ENCODE data around the gene YRDC.

The YRDC gene

DNA sequence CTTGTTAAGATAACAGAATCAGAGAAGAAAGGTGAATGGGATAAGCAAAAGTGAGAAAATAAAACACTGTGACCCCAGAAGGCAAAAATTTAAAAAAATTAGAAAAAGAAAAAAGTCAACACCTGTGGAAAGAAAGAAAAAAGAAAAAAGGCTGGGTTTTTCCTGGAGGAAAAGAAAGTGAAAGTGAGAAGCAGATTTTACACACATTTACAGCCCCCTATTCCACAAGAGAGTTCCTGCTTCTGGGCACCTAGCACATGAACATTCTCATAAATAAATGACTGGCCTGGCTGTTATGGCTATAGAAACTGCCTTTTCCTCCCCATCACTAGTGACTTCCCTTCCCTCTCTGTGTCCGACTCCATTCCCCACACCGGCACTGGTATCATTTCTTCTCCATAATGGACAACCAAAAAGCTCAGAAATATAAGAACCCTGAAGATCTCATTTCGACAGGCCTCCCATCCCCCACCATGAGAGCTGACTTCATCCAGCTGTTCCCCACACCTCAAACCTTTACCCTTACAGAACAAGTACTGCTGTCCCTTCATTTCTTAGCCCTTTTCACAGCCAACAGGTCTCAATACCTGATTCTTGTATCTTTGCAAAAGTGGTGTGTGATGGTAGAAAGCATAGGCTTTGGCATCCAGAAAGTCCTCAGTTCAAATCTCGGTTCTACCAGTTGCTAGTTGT lies 38.8 kb upstream of the YRDC start:
- TF ChIP-seq, protein P1, sequence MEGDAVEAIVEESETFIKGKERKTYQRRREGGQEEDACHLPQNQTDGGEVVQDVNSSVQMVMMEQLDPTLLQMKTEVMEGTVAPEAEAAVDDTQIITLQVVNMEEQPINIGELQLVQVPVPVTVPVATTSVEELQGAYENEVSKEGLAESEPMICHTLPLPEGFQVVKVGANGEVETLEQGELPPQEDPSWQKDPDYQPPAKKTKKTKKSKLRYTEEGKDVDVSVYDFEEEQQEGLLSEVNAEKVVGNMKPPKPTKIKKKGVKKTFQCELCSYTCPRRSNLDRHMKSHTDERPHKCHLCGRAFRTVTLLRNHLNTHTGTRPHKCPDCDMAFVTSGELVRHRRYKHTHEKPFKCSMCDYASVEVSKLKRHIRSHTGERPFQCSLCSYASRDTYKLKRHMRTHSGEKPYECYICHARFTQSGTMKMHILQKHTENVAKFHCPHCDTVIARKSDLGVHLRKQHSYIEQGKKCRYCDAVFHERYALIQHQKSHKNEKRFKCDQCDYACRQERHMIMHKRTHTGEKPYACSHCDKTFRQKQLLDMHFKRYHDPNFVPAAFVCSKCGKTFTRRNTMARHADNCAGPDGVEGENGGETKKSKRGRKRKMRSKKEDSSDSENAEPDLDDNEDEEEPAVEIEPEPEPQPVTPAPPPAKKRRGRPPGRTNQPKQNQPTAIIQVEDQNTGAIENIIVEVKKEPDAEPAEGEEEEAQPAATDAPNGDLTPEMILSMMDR (IDR thresholded peaks at IDR 0.05) = no peak

DNA sequence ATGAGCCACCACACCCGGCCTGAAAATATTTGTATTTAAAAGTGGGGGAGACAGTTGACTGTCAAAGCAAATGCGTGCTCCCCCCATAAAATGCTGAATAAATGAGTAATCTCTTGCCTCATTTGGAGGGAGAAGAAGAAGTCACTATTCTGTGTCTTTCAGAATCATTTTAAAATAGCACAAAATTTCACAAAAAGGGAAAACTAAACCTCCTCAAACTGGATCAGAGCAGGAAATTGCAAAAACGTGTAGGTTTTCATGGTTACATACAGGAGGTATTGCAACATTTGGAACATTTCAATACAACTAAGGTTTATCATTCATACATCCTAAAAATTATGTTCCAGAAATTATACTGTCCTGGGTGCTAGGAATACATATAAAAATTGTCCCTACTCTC lies 37.8 kb upstream of the YRDC start:
- TF ChIP-seq, protein P1 (IDR thresholded peaks at IDR 0.05) = no peak

DNA sequence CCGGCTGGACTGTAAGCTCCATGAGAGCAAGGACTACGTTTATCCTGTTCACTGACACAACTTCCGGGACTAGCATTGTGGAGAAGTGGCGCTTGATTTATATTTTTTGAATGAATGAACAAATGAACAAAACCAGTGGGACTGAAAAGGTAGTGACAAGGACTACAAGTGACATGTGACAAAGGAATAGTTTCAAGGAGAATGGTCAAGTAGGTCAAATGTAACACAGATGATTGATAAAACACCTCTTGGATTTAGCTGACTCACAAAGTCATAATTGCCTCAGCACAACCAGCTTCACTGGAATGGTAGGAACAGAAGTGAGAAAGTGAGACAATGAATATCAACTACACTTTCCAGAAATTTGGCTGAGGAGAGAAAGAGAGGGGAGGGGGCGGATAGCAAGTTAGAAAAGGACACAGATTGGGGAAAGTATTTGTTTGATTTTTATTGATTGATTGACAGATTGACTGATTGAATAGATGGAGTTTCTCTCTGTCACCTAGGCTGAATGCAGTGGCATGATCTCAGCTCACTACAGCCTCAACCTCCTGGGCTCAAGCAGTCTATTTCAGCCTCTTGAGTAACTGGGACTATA lies 37.1 kb upstream of the YRDC start:
- TF ChIP-seq, protein P1 (IDR thresholded peaks at IDR 0.05) = no peak

DNA sequence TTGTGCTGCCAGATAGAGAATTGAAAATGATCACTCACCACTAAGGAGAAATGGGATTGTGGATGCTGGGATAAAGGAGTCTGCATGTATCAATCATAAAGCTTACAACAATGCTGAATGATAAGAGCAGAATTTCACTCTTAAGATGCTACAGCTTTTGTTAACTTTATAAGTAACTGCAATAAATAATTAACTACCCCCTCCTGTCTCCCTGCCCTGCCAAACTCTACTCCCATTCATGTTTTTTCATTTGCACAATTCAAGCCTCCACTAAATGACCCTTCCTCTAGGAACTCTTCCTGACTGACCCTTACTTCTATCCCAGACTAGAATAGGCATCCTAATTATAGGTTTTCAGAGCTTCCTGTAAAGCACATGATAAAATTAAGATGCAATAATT lies 36.5 kb upstream of the YRDC start:
- TF ChIP-seq, protein P1 (IDR thresholded peaks at IDR 0.05) = no peak

DNA sequence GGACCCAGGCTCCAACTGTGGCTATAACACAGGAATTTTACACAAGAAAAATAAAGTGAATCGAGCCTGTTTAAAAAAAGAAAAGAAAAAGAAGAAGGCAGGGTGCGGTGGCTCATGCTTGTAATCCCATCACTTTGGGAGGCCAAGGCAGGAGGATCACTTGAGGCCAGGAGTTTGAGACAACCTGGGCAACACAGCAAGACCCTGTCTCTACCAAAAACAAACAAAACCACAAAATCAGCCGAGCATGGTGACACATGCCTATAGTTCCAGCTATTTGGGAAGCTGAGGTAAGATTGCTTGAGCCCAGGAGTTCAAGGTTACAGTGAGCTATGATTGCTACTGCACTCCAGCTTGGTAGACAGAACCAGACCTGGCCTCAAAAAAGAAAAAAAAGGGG lies 33.6 kb upstream of the YRDC start:
- TF ChIP-seq, protein P1 (IDR thresholded peaks at IDR 0.05) = no peak

DNA sequence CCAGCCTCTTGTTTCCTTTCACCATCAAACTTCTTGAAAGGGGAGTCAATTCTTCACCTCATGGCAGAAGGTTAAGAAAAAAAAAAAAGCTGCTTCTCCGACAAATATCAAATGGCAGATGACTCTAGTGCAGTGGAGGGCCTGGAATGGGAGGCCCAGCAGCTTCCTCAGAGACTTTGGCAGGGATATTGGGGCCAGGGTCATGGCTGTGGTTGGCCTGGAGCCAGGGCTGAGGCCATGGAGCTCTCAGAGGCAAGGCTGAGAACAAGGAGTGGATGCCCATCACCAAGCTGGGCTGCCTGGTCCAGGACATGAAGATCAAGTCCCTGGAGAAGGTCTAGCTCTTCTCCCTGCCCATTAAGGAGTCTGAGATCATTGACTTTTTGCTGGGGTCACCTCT lies 32.7 kb upstream of the YRDC start:
- TF ChIP-seq, protein P1 (IDR thresholded peaks at IDR 0.05) = no peak

DNA sequence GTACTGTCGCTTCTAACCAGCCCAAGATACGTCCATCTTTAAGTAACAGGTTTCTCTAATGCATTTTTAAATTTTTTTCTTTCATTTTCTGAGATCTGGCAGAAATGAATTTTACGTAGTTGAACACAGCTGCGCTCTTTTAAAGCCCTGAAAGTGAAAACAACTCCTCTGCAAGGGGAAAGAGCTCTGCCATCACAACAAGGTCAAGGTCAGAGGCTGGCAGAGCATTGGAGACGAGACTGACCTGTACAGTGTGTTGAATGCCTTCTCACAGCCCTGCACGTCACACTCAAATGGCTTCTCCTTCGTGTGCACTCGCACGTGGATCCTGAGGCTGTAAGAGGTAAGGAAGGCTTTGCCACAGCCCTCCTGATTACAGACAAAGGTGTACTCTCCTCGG lies 31.7 kb upstream of the YRDC start:
- TF ChIP-seq, protein P1 (IDR thresholded peaks at IDR 0.05) = no peak
